ENCODE measurements around the gene MYO5C. TPM values are rescaled to one million over a fixed set of nuclear protein-coding genes. Genes with fewer than 3 reads are reported as not detected.

Gene MYO5C
- total and polyA plus RNA-seq, 2 of the 4 experiments (the other 2 are of a cell fraction): under 0.01 to 0.03 TPM

GRCh38 chr15:52146261-52146660 lies 149.3 kb downstream of the MYO5C start:
- H2BK120ac ChIP-seq (ENCODE audit: low read depth, low read length): no peak overlapping the region
- DNase-seq (no peak), ATAC-seq (ENCODE audit: low read depth) (no peak)
- CTCF ChIA-PET: no interaction called here
- no peak overlapping the region for H2BK15ac ChIP-seq (ENCODE audit: low read depth, low read length)
- no peaks in the 10 kb centered on the region for H3K27me3 ChIP-seq (ENCODE audit: control insufficient read depth, insufficient read depth, low read length)
- no peak overlapping the region for H2AK9ac ChIP-seq (replicated peaks; ENCODE audit: low read depth, low read length, poor library complexity)
- no TSS peak for BruUV-seq (replicated peaks)
- no peak overlapping the region for H2BK5ac ChIP-seq (ENCODE audit: low read depth, low read length, poor library complexity, severe bottlenecking)
- H3K4me2 ChIP-seq (ENCODE audit: low read depth, low read length): no peak overlapping the region
- no peak overlapping the region for H2AFZ ChIP-seq (replicated peaks; ENCODE audit: low read length, poor library complexity)
- H3K9ac ChIP-seq (ENCODE audit: low read depth, low read length): no peak overlapping the region
- intact Hi-C loops (cut with micrococcal nuclease) (loop anchor here (2.0 kb wide), 1 partner anchor 17 kb away; no protein-coding TSS in a partner anchor), dilution Hi-C loops (cut with HindIII; ENCODE audit: low sequenced_read_pairs, unreplicated experiment) (no loop called here), in situ Hi-C loops (cut with MboI; ENCODE audit: low sequenced_read_pairs) (no loop called here)
- H3K23ac ChIP-seq (ENCODE audit: low read depth, low read length): no peak overlapping the region
- H3K9me3 ChIP-seq (ENCODE audit: control insufficient read depth, insufficient read depth, low read length): no peaks in the 10 kb centered on the region
- no peak overlapping the region for H3K4ac ChIP-seq (ENCODE audit: low read depth, low read length)
- H3K4me3 ChIP-seq (ENCODE audit: insufficient read depth, low read depth, low read length): no peak overlapping the region
- H3K18ac ChIP-seq (ENCODE audit: low read depth, low read length): no peak overlapping the region
- H2AK5ac ChIP-seq (ENCODE audit: low read depth, low read length): no peak overlapping the region
- no peak overlapping the region for H4K8ac ChIP-seq (ENCODE audit: low read depth in 2 of 2, low read length in 2 of 2)
- H3K36me3 ChIP-seq (ENCODE audit: control insufficient read depth, insufficient read depth, low read length): peaks cover 19% of the 10 kb centered on the region
- POLR2A ChIA-PET (ENCODE audit: unreplicated experiment): interaction anchor here (0.6 kb wide), 1 partner anchor 14 kb away, joined by 4 read pairs; no protein-coding TSS in a partner anchor
- peaks cover 0 to 5% of the 10 kb centered on the region in 2 experiments; a peak in 1 of 4 replicates for H3K79me1 ChIP-seq (ENCODE audit: low read depth in 1 of 2, low read length in 2 of 2)
- H3K27ac ChIP-seq (ENCODE audit: insufficient read depth, low read length): no peak overlapping the region
- H2BK20ac ChIP-seq (ENCODE audit: low read depth, low read length): no peak overlapping the region
- no peak overlapping the region for H4K5ac ChIP-seq (ENCODE audit: low read depth, low read length)
- H3K9me1 ChIP-seq (ENCODE audit: insufficient read depth, low read length): peaks cover 7% of the 10 kb centered on the region; the same call in 1 of the 2 replicates
- H4K20me1 ChIP-seq (ENCODE audit: insufficient read depth, low read length): no peaks in the 10 kb centered on the region
- WGBS, 2 experiments (ENCODE audit: extremely low coverage in 2 of 2, insufficient read length in 1 of 2): no CpG with 5 or more reads among the region's 2 CpGs
- H3K56ac ChIP-seq (ENCODE audit: extremely low read depth, insufficient read depth, low read length): no peak overlapping the region
- no peak overlapping the region for H4K91ac ChIP-seq (ENCODE audit: insufficient read depth, low read depth, low read length)
- no peak for TF ChIP-seq CHD1 (IDR thresholded peaks at IDR 0.05; ENCODE audit: low read depth, low read length)
- TF ChIP-seq MAFK (IDR thresholded peaks at IDR 0.05; ENCODE audit: low read depth, low read length): no peak
- no peak for TF ChIP-seq RAD21 (IDR thresholded peaks at IDR 0.05; ENCODE audit: low read length)
- TF ChIP-seq CEBPB (IDR thresholded peaks at IDR 0.05; ENCODE audit: low read depth, low read length): no peak
- no peak for TF ChIP-seq POLR2A (IDR thresholded peaks at IDR 0.05; ENCODE audit: low read depth, low read length)
- no peak for TF ChIP-seq ELK1 (IDR thresholded peaks at IDR 0.05; ENCODE audit: borderline replicate concordance, low read depth, low read length)
- TF ChIP-seq RFX5 (IDR thresholded peaks at IDR 0.05; ENCODE audit: low read depth, low read length): no peak
- TF ChIP-seq RCOR1 (IDR thresholded peaks at IDR 0.05; ENCODE audit: insufficient replicate concordance, low read length): no peak
- TF ChIP-seq USF2 (IDR thresholded peaks at IDR 0.05; ENCODE audit: low read depth, low read length): no peak
- H3K4me1 ChIP-seq (ENCODE audit: control insufficient read depth, insufficient read depth, low read length): peaks cover 9% of the 10 kb centered on the region
- no peak overlapping the region for H3K14ac ChIP-seq (replicated peaks; ENCODE audit: low read depth, low read length)
